HG03159 (cell line): ENCODE data around the gene PSAP.

ENCODE experiments used
- ATAC-seq: cut with Tn5 transposase; IDR thresholded peaks from one replicate; pipeline ENCODE4 v1.9.1; 2021; ENCODE audit warnings: mild to moderate bottlenecking, moderate library complexity; ENCODE audit not compliant: unreplicated experiment

PSAP gene

DNA sequence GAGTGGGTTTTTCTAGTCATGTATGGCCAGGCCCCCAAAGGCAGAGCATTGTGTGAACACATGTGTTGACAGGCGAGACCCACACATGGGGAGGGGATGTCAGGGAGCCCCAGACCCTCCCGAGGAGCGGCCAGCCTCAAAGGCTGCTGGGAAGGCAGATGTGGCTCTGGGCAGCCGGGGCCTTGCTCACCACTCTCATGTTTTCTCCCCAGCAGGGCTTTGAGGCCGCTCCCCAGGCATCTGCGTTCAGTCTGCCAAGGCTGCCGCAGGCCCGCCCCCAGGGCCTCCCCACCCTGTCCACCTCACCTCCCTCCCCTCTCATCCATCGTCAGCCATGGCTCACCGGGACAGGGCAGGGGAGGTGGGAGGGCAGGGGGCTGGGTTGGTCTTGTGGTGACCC is 61.2 kb downstream of the PSAP start:
- ATAC-seq = no peak

DNA sequence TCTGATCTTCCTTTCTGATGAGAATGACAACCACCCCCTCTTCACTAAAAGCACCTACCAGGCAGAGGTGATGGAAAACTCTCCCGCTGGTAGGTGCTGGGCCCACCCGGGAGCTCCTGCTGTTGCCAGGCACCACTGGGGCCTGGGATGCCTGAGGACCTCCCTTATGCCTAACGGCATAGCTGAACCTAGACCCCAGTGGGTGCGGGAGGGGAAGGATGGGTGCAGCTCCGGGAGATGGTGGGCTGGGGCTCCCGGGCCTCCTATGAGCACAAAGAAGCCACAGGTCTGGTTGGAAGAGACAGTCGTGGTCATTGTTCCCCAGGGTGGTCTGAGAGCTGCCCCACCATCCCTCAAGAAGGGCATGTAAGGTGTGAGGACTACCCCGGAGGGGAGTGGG is 62.1 kb downstream of the PSAP start:
- no peak for ATAC-seq

DNA sequence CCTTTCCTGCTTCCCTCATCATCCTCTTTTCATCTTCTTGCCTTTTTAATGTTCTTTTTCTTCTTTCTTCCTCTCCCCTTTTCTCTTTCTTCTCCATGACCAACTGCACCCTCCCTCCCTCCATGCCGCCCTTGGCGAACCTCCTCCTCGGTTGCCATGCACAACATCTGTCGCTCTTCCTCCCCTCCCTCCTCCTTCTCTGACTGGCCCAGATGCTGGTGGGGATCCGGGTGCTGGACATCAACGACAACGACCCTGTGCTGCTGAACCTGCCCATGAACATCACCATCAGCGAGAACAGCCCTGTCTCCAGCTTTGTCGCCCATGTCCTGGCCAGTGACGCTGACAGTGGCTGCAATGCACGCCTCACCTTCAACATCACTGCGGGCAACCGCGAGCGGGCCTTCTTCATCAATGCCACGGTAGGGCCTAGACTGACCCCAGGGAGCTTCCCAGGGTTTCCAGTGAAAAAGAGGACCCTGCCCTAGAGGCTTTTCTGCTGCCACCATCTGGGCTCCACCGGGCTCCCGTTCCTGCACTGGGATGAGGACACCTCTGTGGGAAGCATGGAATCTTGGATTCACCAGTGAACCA is 66.3 kb downstream of the PSAP start:
- ATAC-seq = no peak

DNA sequence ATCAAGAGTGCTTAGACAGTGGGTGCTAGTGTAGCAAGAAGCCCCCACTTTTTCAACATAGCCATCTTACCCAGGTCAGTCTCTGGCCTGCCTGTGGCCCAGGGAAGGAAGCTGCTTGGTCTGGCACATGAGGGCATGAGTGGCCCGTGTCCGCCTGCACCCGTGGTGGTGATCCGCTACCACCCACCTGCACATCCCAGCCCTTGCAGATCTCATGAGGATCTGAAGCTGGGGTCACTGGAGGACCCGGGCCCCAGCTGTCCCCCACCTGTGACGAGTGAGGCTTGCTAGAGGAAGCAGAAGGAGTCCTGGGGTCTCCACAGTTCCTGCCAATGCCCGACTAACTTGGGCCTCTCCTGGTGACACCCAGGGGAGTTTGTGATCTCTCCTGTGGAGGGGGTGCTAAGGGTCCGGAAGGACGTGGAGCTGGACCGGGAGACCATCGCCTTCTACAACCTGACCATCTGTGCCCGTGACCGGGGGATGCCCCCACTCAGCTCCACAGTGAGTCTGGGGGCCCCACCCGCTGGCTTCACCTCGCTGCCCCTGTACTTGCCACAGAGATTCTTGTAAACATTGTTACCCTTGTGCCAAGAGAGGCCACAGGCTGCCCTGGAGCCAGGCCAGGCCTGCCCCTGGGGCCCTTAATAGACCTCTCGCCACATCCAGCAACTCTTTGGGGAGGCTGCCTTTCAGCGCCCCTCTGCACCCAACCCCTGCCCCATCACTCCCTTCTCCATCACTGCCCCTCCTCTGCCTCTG is 67.0 kb downstream of the PSAP start:
- ATAC-seq = no peak

DNA sequence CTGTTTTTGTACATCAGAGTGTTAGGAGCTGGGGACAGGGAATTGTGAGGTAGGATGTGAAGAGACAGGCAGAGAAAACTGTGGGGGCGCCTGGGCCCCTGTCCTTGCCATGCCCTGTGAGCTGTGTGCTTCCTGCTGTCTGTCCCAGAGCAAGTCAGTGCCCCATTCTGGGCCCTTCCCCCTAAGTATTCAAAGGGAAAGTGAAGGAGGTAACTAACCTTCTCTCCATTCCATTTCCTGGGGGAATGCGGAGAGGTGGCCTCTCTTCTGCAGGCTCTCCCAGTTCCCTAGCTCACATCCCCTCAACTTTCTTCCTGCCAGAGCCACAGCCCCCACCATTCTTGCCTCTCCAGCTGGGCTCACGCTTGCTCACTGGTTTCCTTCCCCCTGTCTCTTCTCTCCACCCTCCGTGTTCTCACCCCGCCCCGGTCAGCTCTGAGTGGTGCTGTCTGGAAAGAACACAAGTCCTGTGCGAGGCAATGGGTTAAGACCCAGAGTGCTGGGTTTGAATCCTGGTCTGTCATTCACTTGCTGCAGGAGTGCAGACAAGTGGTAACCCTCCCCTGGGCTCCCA is 68.0 kb downstream of the PSAP start:
- no peak for ATAC-seq

DNA sequence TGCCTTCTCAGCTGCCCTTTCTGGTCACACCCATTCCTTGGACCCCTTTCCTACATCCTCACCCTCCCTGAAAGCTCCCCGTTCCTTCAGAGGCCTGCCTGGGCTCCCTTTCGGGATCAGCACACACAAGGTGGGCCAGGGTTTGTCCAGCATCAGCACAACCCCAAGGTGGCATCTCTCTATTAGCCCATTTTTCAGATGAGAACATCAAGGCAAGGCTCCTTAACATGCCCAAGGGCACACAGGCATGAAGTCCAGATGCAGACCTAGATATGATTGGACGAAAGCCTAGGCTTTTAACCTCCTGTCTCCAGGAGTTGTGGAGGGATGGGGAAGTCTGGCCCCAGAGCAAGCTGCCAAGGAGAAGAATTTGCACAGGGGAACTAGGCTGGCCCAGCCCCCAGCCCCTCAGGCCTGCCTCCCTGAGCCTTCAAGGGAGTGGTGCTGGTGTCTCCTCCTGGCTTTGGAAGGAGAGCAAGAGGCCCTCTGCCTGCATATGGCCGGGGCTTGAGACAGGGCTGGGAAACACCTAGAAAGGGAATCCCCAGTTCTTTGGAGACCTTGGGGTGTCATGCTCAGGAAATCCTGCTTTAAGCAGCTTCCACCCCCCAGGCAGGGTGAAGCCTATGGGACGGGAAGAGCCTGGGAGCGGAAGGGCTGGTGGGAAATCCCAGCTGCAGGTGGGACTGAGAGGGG is 68.7 kb downstream of the PSAP start:
- no peak for ATAC-seq

DNA sequence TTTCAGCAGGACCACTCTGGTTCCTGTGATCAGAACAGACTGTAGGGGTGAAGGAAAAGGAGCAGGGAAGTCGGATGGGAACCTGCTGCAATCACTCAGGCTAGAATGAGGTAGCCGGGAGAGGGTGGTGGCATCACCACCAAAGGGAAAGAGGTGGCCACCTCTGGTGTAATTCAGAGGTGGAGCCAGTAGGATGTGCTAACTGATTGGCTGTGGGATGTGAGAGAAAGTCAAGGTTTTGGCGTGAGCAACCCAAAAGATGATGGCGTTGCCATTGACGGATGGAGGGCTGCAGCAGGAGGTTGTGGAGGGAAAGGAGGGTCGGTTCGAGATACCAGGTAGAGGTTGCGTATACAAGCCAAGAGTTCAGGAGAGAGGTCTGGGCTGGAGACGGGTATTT is 70.3 kb downstream of the PSAP start:
- no peak for ATAC-seq

DNA sequence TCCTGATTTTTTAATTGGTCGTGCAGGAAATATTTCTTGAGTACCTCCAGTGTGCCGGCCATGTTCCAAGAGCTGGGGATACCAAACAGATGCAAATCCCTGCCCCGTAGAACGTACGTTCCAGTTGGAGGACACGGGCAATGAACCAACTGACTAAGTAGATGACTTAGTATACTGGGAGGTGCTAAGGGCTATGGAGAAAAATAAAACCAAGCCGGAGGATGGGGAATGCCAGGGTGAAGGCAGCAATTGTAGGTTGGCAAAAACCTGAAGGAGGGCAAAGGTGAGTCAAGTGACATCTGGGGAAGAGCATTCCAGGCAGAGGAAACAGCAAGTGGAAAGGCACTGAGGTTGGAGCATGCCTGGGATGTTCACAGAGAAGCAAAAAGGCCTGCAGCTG is 70.9 kb downstream of the PSAP start:
- ATAC-seq = no peak

DNA sequence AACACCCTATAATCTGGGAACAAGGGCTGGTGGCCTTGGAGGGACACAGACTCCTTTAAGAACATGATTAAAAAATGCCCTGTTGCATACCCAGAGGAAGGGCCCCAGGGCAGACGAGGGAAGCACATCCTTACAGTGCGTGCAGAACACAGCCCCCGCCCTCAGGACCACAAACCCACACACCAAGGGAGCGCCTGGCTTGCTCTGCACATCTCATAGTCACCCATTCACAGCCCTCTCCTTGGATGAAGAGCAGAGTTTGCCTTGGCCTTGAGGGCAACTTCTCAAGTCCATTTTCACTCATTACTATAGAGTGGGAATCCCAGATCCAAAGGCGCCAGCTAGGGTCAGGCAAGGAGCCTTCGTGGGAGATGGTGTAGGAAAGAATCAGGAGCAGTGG is 71.4 kb downstream of the PSAP start:
- ATAC-seq = no peak

DNA sequence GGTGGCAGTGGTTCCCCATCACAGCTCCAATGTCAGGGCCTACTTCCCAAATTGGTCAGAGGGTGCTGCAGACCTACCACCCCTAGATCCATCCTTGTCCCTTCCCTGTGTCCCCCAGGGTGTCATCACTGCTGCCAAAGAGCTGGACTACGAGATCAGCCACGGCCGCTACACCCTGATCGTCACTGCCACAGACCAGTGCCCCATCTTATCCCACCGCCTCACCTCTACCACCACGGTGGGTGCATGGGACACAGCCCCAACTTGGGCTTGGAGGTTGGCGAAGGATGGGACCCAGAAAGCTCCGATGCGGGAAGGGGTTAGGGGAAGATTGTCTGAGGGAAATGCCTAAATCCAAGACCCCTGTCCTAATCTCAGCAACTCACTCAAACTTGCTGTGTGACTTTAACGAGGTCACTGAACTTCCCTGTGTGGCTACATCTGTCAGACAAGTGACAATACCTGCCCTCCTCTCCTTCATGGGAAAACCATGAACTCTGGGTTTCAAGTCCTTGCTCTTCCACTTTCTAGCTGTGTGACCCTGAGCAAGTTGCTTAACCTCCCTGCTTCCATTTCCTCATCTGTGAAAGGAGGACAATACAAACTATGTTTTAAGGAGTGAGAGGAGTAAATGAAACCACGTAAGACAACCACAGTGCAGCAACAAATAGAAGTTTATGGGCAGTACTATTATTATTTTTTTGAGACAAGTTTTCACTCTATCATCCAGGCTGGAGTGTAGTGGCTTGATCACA is 72.8 kb downstream of the PSAP start:
- no peak for ATAC-seq

DNA sequence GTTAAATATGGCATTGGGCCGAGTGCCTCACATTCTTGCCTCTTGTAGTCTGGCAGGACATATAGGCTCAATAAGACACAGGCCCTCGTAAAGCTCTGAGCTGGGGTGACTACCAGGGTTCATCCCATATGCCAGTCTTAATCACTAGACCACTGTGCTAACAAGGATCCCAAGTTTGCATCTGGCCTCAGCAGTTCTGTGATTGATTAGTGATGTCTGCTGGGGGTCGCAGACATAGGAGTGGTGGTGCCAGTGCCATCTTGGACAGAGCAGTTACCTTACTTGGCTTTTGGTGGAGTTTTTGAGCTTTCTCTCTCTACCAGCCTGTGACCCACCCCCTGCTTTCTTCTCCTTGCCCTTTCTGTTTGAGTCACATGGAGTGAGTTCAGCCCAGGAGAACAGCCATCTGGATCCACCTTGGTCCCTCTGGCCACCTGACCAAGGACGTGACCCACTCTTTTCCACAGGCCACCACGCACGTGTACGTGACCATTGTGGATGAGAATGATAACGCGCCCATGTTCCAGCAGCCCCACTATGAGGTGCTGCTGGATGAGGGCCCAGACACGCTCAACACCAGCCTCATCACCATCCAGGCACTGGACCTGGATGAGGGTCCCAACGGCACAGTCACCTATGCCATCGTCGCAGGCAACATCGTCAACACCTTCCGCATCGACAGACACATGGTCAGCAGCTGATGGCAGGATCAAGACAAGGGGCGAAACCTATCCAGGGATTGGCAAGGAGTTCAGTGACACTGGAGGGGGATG is 73.7 kb downstream of the PSAP start:
- no peak for ATAC-seq

DNA sequence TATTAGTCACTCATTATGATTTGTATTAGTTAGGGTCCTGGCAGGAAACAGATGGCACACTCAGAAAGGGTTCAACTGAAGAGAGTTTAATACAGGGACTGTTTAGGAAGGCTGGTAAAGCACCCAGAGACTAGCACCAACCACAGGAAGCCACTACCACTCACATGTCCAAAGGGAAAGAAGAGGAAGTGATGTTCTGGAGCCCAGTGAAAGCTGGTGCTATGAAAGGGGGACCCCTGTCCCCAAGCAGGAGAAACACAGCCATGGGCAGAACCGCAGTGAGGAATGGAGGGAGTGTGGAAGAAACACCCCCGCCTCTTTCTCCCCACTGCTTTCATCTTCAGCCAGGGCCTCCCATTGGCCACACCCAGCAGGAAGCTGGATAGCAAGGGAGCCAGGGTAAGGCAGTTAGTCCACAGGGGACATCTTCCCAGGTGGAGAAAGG is 74.5 kb downstream of the PSAP start:
- no peak for ATAC-seq

DNA sequence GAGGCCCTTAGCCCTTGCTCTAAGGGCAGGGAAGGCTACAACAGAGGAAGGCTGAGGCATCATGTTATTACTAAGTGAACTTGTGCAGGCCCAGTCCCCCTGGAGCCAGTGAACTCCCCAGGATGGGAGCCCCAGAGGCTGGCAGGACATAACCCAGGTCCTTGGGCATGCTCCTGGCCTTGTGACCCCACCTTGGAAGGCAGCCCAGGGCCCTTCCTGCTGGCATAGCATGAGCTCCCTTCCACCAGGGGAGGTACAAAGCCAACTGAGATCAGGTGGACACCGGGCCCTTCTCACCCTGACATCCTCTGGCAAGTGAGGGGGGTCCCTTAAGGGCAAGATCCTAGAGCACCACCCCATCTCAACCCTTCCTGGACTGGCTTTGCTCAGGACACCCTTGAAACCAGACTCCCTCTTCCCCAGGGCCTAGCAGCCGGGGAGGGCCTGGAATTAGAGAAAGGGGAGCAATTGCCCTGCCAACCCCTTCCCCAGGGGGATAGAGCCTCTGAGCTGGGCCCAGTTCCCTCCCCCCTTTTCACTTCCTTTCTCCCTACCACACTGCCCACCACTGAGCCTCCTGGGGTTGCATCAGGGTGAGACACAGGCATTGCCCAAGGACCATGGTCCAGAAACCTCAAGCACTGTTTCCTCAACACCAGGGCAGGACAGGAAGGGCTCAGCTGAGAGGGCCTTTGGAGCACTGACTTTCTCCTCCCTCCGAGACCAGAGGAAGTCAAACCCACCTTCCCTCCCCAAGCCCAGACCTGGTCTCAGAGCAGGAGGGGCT is 75.9 kb downstream of the PSAP start:
- ATAC-seq = no peak

DNA sequence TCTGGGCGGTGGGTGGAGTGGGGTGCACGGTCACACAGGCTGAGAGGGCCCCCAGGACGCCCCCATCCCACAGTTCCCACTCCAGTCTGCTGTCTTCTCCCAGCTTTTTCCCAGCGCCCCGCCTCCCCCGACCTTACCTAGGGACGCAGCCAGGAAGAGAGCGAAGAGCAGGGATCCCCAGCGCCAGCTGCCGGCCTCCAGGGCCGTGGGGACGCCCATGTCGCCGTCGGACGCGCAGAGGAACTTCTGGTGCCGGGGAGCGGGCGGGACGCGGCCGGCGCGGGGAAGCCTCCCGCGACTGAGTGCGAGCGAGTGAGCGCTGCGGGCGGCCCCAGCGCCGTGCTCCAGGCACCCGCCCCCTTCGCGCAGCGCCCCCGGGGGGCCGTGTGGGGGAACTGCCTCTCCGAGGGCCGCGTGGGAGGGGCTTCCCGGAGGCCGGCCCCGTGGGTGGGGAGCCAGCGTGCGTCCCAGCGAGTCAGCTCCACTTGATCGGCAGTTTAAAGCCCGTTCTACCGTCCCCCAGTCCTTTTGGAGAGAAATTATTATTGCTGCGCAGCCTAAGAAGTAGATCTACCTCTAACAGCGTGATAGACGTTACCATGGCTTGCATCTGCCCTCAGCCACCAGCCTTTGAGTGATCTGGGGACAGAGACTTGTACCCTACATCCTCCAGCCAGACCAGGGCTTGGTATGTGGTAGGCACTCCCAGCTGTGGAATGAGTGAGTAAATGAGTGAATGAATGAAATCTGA is 77.7 kb downstream of the PSAP start, which contains the start of gene VSIR:
Gene VSIR, minus strand, starts transcription at position 300 of the 751 bp plus-strand sequence. Its CDS starts 81 bp downstream, at position 219.
- ATAC-seq = peak; percentile 60

DNA sequence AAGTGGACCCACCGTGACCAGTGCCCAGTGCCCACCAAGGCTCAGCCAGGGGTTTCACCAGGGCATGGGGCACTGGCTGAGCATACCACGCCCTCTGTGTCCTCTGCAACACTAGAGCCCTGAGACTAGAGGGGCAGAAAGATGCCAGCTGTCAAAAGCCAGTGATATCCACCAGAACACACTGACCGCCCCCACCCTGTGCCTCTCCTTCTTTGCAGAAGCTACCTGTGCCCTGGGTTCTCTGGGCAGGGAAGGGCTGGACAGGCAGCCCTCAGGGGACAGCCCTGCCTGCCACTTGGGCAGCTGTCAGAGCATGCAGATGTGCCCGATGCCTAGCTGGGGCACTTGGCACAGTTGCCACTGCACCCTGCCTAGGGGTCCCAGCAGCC is 78.2 kb downstream of the PSAP start:
- no peak for ATAC-seq

DNA sequence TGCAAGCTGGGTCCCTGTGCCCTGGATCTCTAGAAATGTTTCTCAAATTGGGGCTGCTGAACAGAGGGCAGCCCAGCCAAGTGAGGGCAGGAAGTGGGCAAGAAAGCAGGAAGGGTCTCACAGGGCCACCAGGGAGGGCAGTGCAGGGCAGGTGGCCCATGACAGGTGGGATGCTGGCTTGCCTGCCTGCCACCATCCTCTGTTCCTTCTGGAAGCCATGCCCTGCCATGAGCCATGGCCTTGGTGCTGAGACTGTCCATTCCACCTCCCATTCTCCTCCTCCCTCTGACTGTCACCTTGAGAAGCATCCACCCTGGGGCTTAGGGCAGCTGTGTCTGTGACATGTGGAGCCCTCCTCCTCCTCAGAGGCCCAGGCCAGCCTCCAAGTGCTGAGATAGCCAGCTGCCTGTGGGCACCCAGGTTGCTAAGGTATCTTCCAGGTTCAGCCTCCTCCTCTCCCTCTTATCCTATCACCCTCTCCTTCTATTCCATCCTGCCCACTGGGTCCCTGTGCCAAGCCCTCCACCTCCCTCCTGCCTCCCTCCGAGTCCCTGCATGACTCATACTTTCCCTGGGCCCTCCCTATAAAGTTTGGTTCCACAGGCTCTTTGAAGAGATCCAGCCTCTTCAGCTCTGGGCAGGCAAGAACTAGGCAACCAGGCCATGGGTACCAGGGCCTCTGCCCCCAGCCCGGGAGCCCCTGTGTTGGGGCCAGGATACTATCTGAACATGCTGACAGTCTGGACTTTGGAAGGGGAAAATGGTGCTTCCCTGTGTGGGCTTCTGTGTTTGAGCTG is 79.0 kb downstream of the PSAP start:
- no peak for ATAC-seq

DNA sequence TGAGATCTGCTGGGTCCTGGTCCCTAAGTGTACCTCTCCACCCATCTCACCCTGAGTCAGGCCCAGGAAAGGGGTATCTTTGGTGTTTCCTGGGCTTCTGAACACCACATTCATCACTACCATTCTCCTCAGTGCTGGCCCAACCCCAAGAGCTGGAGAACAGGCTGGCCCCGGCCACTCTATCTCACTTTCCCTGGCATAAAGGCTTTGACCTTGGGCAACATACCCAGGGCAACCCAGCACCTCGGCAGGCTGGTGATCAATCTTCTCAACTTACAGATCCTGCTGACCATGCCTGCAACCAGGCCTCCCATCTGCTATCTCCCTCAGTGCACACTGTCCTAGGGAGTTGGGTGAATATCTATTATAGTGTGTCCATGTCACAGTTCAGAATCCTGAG is 79.8 kb downstream of the PSAP start:
- ATAC-seq = no peak

DNA sequence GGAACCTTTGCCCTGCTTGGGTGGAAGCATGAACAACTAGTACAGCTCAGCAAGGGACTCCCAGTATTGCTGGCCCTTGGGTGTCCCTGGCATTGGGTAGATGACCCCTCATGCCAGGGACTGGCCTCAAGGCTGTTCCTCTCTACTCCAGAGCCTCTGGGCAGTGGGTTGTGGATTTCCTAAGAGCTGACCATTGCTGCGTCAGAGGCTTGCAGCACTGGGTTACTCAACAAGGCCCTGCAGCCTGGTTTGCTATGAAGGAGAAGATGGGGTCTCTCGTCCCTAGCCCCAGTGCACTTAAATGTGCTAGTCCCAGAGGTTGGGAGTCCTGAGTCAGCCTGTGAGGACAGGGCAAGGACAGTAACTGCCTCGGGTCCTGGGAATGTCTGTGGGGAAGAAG is 80.3 kb downstream of the PSAP start:
- no peak for ATAC-seq
